GM21825 (cell line): Measurements from ENCODE around the gene RCAN1.

Source experiments
- ATAC-seq: cut with Tn5 transposase; IDR thresholded peaks from one replicate; pipeline ENCODE4 v1.9.1; 2021; ENCODE audit warnings: mild to moderate bottlenecking, moderate library complexity; ENCODE audit not compliant: unreplicated experiment

Gene RCAN1

DNA sequence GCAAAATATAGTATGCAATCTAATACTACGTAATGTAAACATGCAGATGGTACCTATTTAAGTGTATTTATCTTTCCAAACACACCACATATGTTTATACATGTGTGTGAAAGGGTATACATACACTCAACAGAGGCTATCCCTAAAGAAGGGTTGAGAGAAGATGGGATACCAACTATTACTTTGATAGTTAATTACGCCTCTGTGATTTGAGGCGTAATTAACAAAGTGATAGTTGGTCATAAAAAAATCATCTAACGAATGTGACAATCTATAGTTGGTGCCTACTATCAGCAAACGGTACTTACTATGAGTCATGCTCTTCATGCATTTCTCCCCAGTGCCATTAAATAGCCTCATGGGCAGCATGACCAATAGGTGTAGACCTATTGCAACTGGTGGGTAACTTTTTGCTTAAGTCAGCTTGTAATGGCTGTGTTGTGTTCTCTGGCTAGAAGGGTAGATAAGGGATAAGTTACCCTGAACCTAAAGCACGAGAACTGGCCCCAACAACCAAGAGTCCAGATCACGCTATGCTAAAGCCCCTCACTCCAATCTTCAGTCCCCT is 15.3 kb downstream of the RCAN1 start:
- ATAC-seq = no peak

GRCh38 chr21:34598931-34599400 is 15.9 kb downstream of the RCAN1 start:
- ATAC-seq = no peak

GRCh38 chr21:34597406-34597805 is 17.5 kb downstream of the RCAN1 start:
- ATAC-seq = no peak

DNA sequence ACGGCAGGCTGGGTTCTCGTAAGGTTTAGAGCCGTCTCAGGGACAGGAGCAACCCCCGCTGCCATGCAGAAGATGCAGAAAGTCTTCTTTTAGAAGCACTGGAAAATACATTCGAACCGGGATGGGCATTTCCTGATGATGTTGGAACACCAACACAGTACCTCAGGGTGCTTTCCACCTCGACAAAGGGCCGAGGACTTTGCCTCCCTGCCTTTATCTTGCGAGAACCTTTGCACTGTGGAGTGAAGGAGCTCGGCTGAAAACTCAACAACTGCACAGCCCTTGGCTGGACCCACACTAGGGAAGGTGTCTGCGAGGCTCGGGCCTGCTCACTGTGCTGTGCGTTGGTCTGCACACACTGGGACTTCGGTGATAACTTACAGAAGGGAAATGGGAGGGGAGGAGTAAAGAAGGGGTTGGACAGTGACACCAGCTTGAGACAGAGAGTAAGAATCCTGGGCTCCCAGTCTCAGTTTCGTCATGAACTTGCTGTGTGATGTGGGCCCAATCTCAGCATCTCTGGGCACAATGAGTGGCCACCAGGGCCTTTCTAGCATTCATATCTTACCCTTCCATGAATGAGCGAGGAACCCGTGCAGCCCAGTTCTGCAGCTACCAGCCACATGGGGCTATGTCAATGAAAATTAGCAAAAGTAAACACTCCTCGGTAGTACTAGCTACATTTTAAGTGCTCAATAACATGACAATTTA is 18.2 kb downstream of the RCAN1 start:
- ATAC-seq = no peak

- ATAC-seq = no peak
Observed at GRCh38 chr21:34595457-34595856, 19.5 kb downstream of the RCAN1 start.

DNA sequence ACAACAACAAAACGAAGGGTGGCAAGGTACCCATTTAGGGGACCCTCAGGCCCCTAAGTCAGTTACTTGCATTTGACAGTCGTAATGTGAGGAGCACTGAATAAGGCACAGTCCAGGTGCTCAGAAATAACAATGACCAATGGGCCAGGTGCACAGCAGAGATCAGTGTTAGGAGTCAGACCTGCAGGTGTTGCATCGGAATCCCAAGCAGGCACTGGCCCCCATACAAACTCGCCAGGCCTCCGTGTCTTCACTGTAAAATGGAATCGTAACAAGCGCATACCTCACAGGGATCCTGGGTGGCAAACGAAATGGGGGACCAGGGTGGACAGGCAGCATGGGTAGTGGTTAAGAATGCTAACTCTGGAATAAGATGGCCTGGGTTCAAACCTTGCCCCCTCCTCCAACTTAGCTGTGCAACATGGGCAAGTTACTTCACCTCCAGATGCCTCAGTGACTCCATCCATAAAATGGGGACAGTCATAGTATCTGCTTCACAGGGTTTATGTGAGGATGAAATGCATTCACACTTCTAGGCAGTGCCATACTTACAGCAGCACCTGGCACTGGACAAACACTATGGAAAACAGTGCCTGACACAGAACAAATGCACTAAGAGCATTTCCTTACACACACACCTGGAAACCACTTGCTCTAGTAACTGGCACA is 20.2 kb downstream of the RCAN1 start:
- no peak for ATAC-seq

DNA sequence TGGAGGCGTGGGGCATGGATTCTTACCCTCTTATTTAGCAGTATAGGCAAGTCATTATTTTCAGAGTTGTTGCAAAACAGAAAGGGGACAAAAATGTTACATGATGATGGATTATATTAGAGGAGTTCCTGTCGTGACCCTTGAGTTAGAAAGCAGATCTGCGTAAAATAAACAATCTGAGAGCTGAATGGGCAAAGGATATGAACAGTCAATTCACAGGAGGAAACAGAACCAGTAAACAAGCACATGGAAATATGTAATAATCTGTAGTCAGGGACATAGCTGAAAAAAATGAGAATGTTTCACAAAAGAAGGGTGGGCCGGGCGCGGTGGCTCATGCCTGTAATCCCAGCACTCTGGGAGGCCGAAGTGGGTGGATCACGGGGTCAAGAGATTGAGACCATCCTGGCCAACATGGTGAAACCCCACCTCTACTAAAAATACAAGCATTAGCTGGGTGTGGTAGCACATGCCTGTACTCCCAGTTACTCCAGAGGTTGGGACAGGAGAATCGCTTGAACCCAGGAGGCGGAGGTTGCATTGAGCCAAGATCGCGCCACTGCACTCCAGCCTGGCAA is 20.9 kb downstream of the RCAN1 start:
- ATAC-seq = no peak

- ATAC-seq = no peak
Observed at GRCh38 chr21:34593423-34593822, 21.5 kb downstream of the RCAN1 start.

GRCh38 chr21:34592120-34592955 is 22.6 kb downstream of the RCAN1 start:
- no peak for ATAC-seq

DNA sequence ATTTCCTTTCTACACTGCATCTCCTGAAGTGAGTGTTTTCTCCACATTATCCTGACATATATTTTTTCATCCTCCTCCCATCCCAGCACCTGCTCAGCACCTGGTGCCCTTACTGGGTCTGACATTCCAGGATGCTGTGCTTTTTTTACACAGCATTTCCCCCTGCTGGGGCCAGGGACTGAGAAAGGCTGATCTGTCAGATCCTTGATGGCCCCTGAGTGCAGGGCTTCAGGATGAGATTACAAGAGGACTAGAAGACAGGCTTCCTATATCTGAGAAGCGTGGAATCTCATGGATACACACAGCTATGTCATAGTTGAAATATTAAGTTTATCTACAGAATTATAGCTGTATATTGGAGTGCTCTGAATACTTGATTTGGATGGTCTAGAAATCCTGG is 24.4 kb downstream of the RCAN1 start:
- no peak for ATAC-seq

DNA sequence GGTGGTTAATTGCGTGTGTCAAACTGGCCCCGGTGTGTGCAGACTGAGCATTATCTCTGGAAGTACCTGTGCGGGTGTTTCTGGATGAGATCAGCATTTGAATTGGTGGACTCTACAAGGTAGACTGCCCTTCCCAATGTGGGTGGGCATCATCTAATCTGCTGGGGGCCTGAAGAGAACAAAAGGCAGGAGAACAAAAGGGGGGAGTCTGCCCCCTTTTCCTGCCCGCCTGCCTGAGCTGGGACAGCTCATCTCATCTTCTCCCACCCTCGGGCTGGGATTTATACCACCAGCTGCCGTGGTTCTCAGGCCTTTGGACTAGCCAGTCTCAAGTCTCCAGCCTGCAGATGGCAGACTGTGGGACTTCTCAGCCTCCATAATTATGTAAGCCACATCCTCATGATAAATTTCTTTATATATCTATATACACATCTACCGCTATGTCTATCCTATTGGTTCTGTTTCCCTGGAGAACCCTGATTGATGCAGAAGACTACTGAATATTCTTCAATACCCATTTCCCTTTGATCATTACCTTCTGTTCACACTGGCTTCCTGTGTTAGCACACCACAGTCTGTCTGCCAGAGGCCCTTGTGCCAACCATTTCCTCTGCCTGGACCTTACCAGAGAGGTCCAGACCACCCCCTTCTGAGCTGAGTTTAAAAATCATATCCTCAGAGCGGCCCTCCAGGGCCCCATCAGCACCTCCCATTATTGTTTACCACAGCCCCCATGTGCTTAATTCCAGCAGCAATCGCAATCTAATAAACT is 25.2 kb downstream of the RCAN1 start:
- no peak for ATAC-seq

DNA sequence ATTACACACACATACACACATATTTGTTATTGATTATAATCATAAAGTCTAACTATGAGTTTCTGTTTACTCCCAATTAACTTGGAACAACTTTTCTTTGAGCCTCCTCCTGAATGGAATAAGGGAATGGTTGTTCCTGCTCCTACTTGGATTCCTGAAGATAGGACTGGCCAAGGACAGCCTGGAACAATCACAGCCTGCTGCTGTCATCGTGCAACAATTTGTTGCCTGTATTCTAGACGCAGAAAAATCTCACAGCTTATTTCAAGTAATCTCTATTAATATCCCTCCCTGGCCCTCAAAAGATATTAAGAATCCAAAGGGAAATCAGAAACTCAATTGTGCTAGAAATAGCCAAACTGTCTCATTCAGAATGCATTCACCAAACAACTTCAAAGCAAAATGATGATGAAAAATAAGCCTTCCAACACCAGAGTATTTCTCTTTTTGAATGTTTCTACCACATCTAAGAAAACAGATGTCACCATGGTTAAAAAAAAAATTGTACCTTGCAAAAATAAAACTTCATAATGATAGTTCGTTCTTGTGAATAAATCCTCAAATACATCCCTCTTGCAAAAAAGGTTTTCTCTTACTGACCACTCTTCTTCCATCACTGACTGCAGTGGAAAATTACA is 30.9 kb downstream of the RCAN1 start:
- ATAC-seq = no peak

GRCh38 chr21:34582506-34583150 is 32.3 kb downstream of the RCAN1 start:
- no peak for ATAC-seq

GRCh38 chr21:34580181-34580700 is 34.7 kb downstream of the RCAN1 start:
- no peak for ATAC-seq

- no peak for ATAC-seq
Observed at GRCh38 chr21:34579411-34579810, 35.5 kb downstream of the RCAN1 start.

- ATAC-seq = no peak
Observed at GRCh38 chr21:34576041-34576511, 38.8 kb downstream of the RCAN1 start.

DNA sequence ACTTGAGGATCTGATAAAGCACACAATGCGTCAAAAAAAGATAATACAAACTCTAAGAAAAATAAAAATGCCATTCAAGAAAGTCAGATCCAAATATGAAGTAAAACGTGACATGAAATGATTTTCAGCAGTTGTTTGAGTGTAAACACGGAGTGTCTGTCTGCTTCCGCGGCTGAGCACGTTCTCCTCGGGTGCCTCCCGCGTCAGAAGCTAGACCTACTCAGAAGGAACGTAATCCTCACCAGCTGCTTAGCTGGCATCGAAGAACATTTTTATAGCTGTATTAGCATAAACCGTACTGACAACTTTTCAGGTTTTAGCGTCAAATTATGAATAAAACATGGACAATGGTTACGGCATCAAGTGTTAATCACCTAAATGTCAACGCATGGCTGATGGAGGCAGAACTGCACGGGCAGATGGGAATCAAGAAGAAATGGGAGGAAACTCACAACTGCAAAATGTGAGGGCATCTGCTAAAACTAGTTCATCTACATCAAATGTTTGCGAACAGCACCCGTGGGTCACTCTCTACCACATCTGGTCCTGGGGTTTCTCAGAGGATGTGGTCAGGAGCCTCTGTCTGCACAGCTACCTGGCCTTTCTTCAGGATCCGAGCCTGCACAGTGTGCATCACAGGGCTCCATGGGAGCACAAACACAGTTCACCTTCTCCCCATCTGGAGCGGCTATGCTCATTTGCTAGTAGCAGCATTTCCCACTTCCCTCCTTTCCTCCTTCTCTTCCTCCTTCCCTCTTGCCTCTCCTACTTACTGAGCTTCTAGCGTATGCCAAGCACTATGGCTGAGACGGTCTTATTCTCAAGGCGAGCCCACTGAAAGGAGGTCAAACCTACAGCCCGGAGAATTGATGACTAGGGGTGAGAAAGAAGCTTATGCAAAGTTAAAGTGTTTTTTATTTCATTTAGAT is 40.0 kb downstream of the RCAN1 start:
- ATAC-seq = no peak

- ATAC-seq = no peak
Observed at GRCh38 chr21:34571994-34572393, 42.9 kb downstream of the RCAN1 start.
